Endothelial cell of umbilical vein (primary cell): ENCODE measurements around the gene SDHB. TPM values are rescaled to one million over a fixed set of nuclear protein-coding genes. Genes with fewer than 3 reads are reported as not detected.

Source experiments
- BruUV-seq: library from RNA; stranded (reverse); fragments of 400-500 nt; replicated peaks from 2 replicates; lab custom pipeline; 2021; lab: Mats Ljungman, UMichigan
- CTCF ChIA-PET: fragments of 300-600, 350-600 bp; sonication (Branson Sonifier 250); formaldehyde crosslinking; loops from one replicate; lab custom pipeline; 2021; ENCODE audit warnings: antibody characterized with exemption, inconsistent platforms; lab: Charles Lee
- POLR2A ChIA-PET: fragments of 300-600, 350-600 bp; sonication (Branson Sonifier 250); formaldehyde crosslinking; loops from one replicate; lab custom pipeline; 2021; ENCODE audit warnings: antibody characterized with exemption, inconsistent platforms; lab: Charles Lee
- DNase-seq: peaks from one replicate; pipeline ENCODE4 v3.0.0-alpha.2; 2011; ENCODE audit warnings: low read depth, low spot score
- FAIRE-seq: peaks from 2 replicates; lab custom pipeline; 2011; peaks lifted over from hg19 to GRCh38; lab: Jason Lieb, UNC
- H2AFZ ChIP-seq: 2 replicates; pipeline ENCODE4 v1.6.0; 2012; ENCODE audit warnings: low read depth, low read length, control low read depth, inconsistent platforms
- H3K27ac ChIP-seq: 2 replicates; pipeline ENCODE4 v1.5.1; 2011; ENCODE audit warnings: low read depth, mild to moderate bottlenecking, control low read depth, low read length, moderate library complexity; ENCODE audit not compliant: insufficient read depth
- H3K27me3 ChIP-seq, 2 experiments: 2 replicates each; pipeline versions ENCODE4 v1.6.0 to v1.6.1; 2011; ENCODE audit warnings: low read length in 2 of 2, mixed read lengths in 1 of 2; ENCODE audit not compliant: control insufficient read depth in 2 of 2, insufficient read depth in 2 of 2
- H3K36me3 ChIP-seq, 2 experiments: 2 replicates in 1 of 2; 3 replicates in 1 of 2; pipeline ENCODE4 v1.5.1; 2011; ENCODE audit warnings: low read length in 2 of 2, mild to moderate bottlenecking in 1 of 2, moderate library complexity in 1 of 2; ENCODE audit not compliant: control insufficient read depth in 2 of 2, insufficient read depth in 2 of 2; ENCODE audit errors: extremely low read depth in 1 of 2
- H3K4me1 ChIP-seq: 3 replicates; pipeline ENCODE4 v1.5.1; 2011; ENCODE audit warnings: mild to moderate bottlenecking, low read length; ENCODE audit not compliant: control insufficient read depth, insufficient read depth; ENCODE audit errors: extremely low read depth
- H3K4me2 ChIP-seq: 2 replicates; pipeline ENCODE4 v1.6.1; 2011; ENCODE audit warnings: low read length, control low read depth, mixed read lengths; ENCODE audit not compliant: insufficient read depth
- H3K4me3 ChIP-seq, 3 experiments: fragments of 200-600 bp in 1 of 3; sonication (generic), shearing (Covaris generic) in 1 of 3; replicated peaks in 1 of 3; 2 replicates each; pipeline ENCODE4 v1.5.1; 2011 to 2016; ENCODE audit warnings: control low read depth in 3 of 3, low read length in 3 of 3, mild to moderate bottlenecking in 2 of 3, inconsistent platforms in 1 of 3, low read depth in 1 of 3, moderate library complexity in 1 of 3; ENCODE audit not compliant: insufficient read depth in 1 of 3
- H3K79me2 ChIP-seq: 2 replicates; pipeline ENCODE4 v1.6.0; 2012; ENCODE audit warnings: low read length, inconsistent platforms; ENCODE audit not compliant: control insufficient read depth, insufficient read depth
- H3K9ac ChIP-seq: replicated peaks from 2 replicates; pipeline ENCODE3; 2011; ENCODE audit warnings: low read length, control low read depth; ENCODE audit not compliant: insufficient read depth; ENCODE audit errors: extremely low read depth
- H3K9me1 ChIP-seq: replicated peaks from 3 replicates; pipeline ENCODE4 v1.6.0; 2011; ENCODE audit warnings: mild to moderate bottlenecking, low read length; ENCODE audit not compliant: control insufficient read depth, insufficient read depth; ENCODE audit errors: extremely low read depth
- H3K9me3 ChIP-seq: replicated peaks from 2 replicates; pipeline ENCODE4 v1.5.1; 2012; ENCODE audit warnings: low read length, inconsistent platforms; ENCODE audit not compliant: control insufficient read depth, insufficient read depth
- H4K20me1 ChIP-seq: replicated peaks from 2 replicates; pipeline ENCODE3; 2011; ENCODE audit warnings: mild to moderate bottlenecking, low read length; ENCODE audit not compliant: control insufficient read depth, insufficient read depth; ENCODE audit errors: extremely low read depth
- CTCF ChIP-seq, 2 donors: IDR thresholded peaks; 1 replicate in 1 of 2; 2 replicates in 1 of 2; pipeline ENCODE4 v1.5.1; 2011; ENCODE audit warnings: low read length in 2 of 2, mild to moderate bottlenecking in 2 of 2, moderate library complexity in 2 of 2, control low read depth in 1 of 2, inconsistent platforms in 1 of 2, low read depth in 1 of 2; ENCODE audit not compliant: insufficient read depth in 1 of 2; ENCODE audit errors: extremely low read depth in 1 of 2
- EZH2 ChIP-seq: IDR thresholded peaks from 2 replicates; pipeline ENCODE4 v1.6.1; 2012; ENCODE audit warnings: borderline replicate concordance, low read depth, mild to moderate bottlenecking, moderate library complexity, low read length, inconsistent platforms; ENCODE audit not compliant: severe bottlenecking
- FOS ChIP-seq: IDR thresholded peaks from 2 replicates; pipeline ENCODE4 v1.6.1; 2011; ENCODE audit warnings: mild to moderate bottlenecking, low read length, moderate library complexity, borderline replicate concordance; ENCODE audit not compliant: insufficient read depth
- GATA2 ChIP-seq: IDR thresholded peaks from 2 replicates; pipeline ENCODE4 v1.7.0; 2011; ENCODE audit warnings: low read depth, mild to moderate bottlenecking, moderate library complexity, mixed read lengths, low read length; ENCODE audit not compliant: insufficient read length, insufficient read depth
- JUN ChIP-seq: IDR thresholded peaks from 2 replicates; pipeline ENCODE4 v1.6.1; 2011; ENCODE audit warnings: borderline replicate concordance, low read depth; ENCODE audit not compliant: insufficient read length, insufficient read depth
- MAX ChIP-seq: IDR thresholded peaks from 2 replicates; pipeline ENCODE4 v1.6.1; 2011; ENCODE audit not compliant: insufficient read depth, insufficient read length
- MYC ChIP-seq: IDR thresholded peaks from one replicate; pipeline ENCODE4 v1.6.1; 2011; ENCODE audit warnings: mild to moderate bottlenecking, low read depth, low read length
- POLR2A ChIP-seq: IDR thresholded peaks from 2 replicates; pipeline ENCODE4 v1.6.1; 2012; ENCODE audit warnings: low read depth, mild to moderate bottlenecking, control low read depth, low read length
- dilution Hi-C: fragments of 300-500 bp; cut with MboI; formaldehyde crosslinking; loops from one replicate; pipeline ENCODE4 v1.15.0; 2019; ENCODE audit warnings: low sequenced_read_pairs; ENCODE audit not compliant: extremely low pct_ligation_motif_present
- intact Hi-C: fragments of 100-400 bp; cut with micrococcal nuclease; formaldehyde crosslinking; loops from one replicate; pipeline ENCODE4 v1.10.0; 2022
- polyA plus RNA-seq, 4 experiments: library from polyadenylated mRNA; depleted of rRNA in 3 of 4; stranded (reverse) in 3 of 4; unstranded in 1 of 4; fragments of >200 nt; gene quantifications; 2 replicates each; pipeline versions ENCODE4 v1.2.1 to v1.2.3, GENCODE V29; 2011 to 2012; ENCODE audit warnings: missing spikeins in 1 of 4
- total RNA-seq: library from RNA; stranded (reverse); gene quantifications from 2 replicates; pipeline ENCODE4 v1.2.3, GENCODE V29; 2021

The SDHB gene
- total and polyA plus RNA-seq, 2 donors (not counting 3 experiments of a cell fraction or from before 2014, with no cell fraction given), result 96.2 to 98.1 TPM

GRCh38 chr1:17071794-17072193 is 18.0 kb upstream of the SDHB start:
- no peaks in the 10 kb centered on the region for H3K27me3 ChIP-seq
- no peaks in the 10 kb centered on the region for H3K79me2 ChIP-seq
- TF ChIP-seq EZH2 (no peak), FOS (no peak)
- FAIRE-seq (no peak), DNase-seq (no peak)
- no peaks in the 10 kb centered on the region for H3K36me3 ChIP-seq
- no peaks in the 10 kb centered on the region for H3K4me1 ChIP-seq
- intact Hi-C loops (no loop called here), dilution Hi-C loops (no loop called here)
- ChIA-PET CTCF (no interaction called here), POLR2A (no interaction called here)
- no peak overlapping the region for H3K27ac ChIP-seq
- no peaks in the 10 kb centered on the region for H3K9me1 ChIP-seq
- no TSS peak for BruUV-seq
- H3K9me3 ChIP-seq, result no peaks in the 10 kb centered on the region
- H3K9ac ChIP-seq, result no peak overlapping the region
- H3K4me3 ChIP-seq, result no peak overlapping the region
- H3K4me2 ChIP-seq, result no peak overlapping the region
- no peaks in the 10 kb centered on the region for H4K20me1 ChIP-seq
- no peak overlapping the region for H2AFZ ChIP-seq

GRCh38 chr1:17070163-17070525 is 16.3 kb upstream of the SDHB start:
- dilution Hi-C loops, result no loop called here
- Histone ChIP-seq H3K9me1 (no peaks in the 10 kb centered on the region), H3K4me1 (no peaks in the 10 kb centered on the region), H3K4me2 (no peak overlapping the region), H3K27ac (no peak overlapping the region), H3K79me2 (no peaks in the 10 kb centered on the region), H3K9ac (no peak overlapping the region), H2AFZ (no peak overlapping the region), H3K36me3 (no peaks in the 10 kb centered on the region), H4K20me1 (no peaks in the 10 kb centered on the region), H3K27me3 (no peaks in the 10 kb centered on the region), H3K9me3 (no peaks in the 10 kb centered on the region), H3K4me3 (no peak overlapping the region)
- TF ChIP-seq GATA2 (no peak), POLR2A (no peak), MYC (no peak), MAX (no peak), JUN (no peak), CTCF (IDR thresholded peaks at IDR 0.05; ENCODE audit: extremely low read depth in 1 of 2, insufficient read depth in 1 of 2, low read depth in 1 of 2, low read length in 2 of 2) (no peak), FOS (no peak)
- no peak for FAIRE-seq
- no peak for DNase-seq
- CTCF ChIA-PET, result interaction anchor here (1.1 kb wide), 2 partner anchors 10 to 204 kb away, joined by 3 read pairs; no protein-coding TSS in a partner anchor
- POLR2A ChIA-PET, result interaction anchor here (0.6 kb wide), 1 partner anchor 385 kb away, joined by 3 read pairs; no protein-coding TSS in a partner anchor
- intact Hi-C loops, result no loop called here
- no TSS peak for BruUV-seq
